ENCODE results near the gene ARFIP1.

The ARFIP1 gene

DNA sequence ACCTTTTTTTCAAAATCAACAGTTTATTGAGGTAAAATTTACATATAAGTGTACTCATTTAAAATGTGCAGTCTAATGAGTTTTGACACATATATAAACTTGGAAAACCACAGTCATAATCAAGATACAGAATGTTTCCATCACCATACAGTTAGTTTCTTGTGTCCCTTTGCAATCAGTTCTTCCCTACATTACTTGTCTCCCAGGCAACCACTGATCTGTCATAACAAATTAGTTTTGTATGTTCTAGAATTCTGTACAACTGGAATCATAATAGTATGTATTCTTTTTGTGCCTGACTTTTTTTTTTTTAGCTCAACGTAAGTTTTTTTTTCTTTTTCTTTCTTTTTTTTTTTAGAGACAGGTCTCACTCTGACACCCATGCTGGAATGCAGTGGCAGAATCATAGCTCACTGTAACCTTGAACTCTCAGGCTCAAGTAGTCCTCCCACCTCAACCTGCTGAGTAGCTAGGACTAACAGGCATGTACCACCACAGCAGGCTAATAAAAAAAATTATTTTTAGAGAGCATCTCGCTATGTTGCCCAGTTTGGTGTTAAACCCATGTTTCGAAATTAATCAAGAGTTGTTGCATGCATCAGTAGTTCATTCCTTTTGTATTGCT is 26.9 kb downstream of the ARFIP1 start:
- TF ChIP-seq, protein P1, sequence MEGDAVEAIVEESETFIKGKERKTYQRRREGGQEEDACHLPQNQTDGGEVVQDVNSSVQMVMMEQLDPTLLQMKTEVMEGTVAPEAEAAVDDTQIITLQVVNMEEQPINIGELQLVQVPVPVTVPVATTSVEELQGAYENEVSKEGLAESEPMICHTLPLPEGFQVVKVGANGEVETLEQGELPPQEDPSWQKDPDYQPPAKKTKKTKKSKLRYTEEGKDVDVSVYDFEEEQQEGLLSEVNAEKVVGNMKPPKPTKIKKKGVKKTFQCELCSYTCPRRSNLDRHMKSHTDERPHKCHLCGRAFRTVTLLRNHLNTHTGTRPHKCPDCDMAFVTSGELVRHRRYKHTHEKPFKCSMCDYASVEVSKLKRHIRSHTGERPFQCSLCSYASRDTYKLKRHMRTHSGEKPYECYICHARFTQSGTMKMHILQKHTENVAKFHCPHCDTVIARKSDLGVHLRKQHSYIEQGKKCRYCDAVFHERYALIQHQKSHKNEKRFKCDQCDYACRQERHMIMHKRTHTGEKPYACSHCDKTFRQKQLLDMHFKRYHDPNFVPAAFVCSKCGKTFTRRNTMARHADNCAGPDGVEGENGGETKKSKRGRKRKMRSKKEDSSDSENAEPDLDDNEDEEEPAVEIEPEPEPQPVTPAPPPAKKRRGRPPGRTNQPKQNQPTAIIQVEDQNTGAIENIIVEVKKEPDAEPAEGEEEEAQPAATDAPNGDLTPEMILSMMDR (IDR thresholded peaks at IDR 0.05; ENCODE audit: low read depth, low read length, missing control alignments): no peak
- H3K4me3 ChIP-seq (ENCODE audit: low read depth, low read length): no peak overlapping the region

DNA sequence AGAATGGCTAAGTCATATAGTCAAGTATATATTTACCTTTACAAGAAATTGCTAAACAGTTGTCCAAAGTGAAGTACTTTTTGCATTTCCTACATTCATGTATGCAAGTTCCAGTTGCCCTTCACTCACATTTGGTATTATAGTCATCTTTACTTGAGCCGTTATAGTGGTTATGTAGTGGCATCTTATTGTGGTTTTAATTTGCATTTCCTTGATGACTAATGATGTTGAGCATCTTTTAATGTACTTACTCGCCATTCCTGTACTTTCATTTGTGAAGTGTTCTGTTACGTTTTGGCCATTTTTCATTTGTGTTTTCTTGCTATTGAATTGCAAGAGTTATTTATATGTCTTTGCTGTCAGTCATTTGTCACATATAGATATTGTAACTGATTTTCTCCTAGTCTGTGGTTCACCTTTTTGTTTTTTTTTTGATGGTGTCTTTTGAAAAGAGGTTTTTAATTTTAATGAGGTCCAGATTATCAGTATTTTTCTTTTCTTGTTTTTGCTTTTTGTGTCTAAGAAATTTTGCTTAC is 27.6 kb downstream of the ARFIP1 start:
- no peak overlapping the region for H3K4me3 ChIP-seq (ENCODE audit: low read depth, low read length)
- no peak for DNase-seq (ENCODE audit: low read depth)
- TF ChIP-seq, protein P1 (IDR thresholded peaks at IDR 0.05; ENCODE audit: low read depth, low read length, missing control alignments): no peak

More for the DNA sequence above, 26.9 kb downstream of the ARFIP1 start:
- DNase-seq (ENCODE audit: low read depth): no peak

DNA sequence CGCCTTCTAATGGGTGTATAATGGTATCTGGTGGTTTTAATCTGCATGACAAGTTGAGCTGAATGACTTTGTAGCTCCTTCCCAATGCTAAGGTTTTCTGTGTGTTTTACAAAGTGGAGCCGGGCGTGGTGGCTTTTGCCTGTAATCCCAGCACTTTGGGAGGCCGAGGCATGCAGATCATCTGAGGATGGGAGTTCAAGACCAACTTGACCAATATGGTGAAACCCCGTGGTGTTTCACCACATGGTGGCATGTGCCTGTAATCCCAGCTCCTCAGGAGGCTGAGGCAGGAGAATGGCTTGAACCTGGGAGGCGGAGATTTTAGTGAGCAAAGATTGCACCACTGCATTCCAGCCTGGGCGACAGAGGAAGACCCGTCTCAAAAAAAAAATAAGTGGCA is 28.9 kb downstream of the ARFIP1 start:
- no peak for DNase-seq (ENCODE audit: low read depth)
- TF ChIP-seq, protein P1 (IDR thresholded peaks at IDR 0.05; ENCODE audit: low read depth, low read length, missing control alignments): no peak
- no peak overlapping the region for H3K4me3 ChIP-seq (ENCODE audit: low read depth, low read length)

DNA sequence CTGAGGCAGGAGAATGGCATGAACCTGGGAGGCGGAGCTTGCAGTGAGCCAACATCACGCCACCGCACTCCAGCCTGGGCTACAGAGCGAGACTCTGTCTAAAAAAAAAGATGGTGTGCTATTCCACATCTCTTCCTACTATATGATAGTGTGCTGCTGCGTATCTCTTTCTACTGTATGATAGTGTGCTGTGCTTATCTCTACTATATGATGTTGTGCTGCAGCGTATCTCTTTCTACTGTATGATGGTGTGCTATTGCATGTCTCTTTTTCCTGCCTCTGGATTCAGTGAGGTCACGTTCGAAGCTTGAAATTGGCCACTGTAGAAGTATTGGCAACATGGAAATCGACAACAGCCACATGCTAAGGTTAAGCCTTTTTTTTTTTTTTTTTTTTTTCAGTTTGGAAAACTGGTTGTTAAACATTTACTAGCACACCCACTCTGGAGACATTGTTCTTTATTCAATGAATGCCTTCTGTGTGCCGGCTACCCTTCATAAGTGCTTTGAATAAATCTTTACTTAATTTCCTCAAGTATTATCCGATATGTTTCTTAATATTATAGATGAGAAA is 31.0 kb downstream of the ARFIP1 start:
- TF ChIP-seq, protein P1 (IDR thresholded peaks at IDR 0.05; ENCODE audit: low read depth, low read length, missing control alignments): no peak
- H3K4me3 ChIP-seq (ENCODE audit: low read depth, low read length): no peak overlapping the region
- no peak for DNase-seq (ENCODE audit: low read depth)

DNA sequence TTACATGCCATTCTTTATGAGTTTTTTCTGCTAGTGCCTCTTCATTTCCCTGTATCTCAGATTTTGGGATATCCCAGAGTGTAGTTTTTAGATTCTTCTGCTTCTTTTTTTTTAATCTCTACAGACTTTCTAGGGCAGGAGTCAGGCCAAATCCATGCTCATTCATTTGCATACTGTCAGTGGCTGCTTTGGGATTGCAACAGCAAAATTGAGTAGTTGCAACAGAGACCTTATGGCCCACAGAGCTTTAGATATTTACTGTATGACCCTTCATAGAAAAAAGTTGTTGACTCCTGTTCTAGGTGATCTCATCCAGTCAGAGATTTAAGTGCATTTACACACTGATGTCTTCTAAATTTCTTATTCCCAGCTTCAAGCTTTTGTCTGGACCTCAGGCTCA is 35.3 kb downstream of the ARFIP1 start:
- H3K4me3 ChIP-seq (ENCODE audit: low read depth, low read length): no peak overlapping the region
- no peak for DNase-seq (ENCODE audit: low read depth)
- TF ChIP-seq, protein P1 (IDR thresholded peaks at IDR 0.05; ENCODE audit: low read depth, low read length, missing control alignments): no peak

DNA sequence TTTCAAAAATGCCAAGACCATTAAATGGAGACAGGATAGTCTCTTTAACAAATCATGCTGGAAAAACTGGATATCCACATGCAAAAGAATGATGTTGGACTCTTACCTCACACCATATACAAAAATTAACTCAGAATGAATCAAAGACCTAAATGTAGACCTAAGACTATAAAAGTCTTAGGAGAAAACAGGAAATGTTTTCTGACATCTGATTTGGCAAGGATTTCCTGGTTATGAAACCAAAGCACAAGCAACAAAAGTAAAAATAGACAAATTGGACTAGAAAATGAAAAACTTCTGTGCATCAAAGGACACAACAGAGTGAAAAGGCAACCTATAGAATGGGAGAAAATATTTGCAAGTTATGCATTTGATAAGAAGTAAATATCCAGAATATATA is 37.6 kb downstream of the ARFIP1 start:
- TF ChIP-seq, protein P1 (IDR thresholded peaks at IDR 0.05; ENCODE audit: low read depth, low read length, missing control alignments): no peak
- no peak overlapping the region for H3K4me3 ChIP-seq (ENCODE audit: low read depth, low read length)
- no peak for DNase-seq (ENCODE audit: low read depth)
